HepG2 (cell line): Measurements from ENCODE around the gene ELMOD3. TPM values are rescaled to one million over a fixed set of nuclear protein-coding genes. Genes with fewer than 3 reads are reported as not detected.

Experiments
- ATAC-seq: fragments of 200-7000 bp; cut with Tn5 transposase; 3 replicates; pipeline ENCODE4 v1.9.1; 2020; ENCODE audit warnings: mild to moderate bottlenecking, moderate library complexity
- BruUV-seq: library from RNA; stranded (reverse); fragments of 400-500 nt; replicated peaks from 2 replicates; lab custom pipeline; 2021; lab: Mats Ljungman, UMichigan
- CTCF ChIA-PET: fragments of 300-600 bp; formaldehyde crosslinking; extraction: SDS; loops from one replicate; lab custom pipeline; 2021; ENCODE audit warnings: low total read pairs, inconsistent platforms, low intra/inter-chr PET ratio; lab: Yijun Ruan, JAX
- POLR2A ChIA-PET: fragments of 350-600 bp; sonication (Branson Sonifier 250); formaldehyde crosslinking; loops from one replicate; lab custom pipeline; 2020; ENCODE audit warnings: antibody characterized with exemption, inconsistent platforms; lab: Yijun Ruan, JAX
- DNase-seq: peaks from one replicate; pipeline ENCODE4 v3.0.0-alpha.2; 2015; ENCODE audit warnings: low spot score
- FAIRE-seq: peaks from 3 replicates; lab custom pipeline; 2011; peaks lifted over from hg19 to GRCh38; lab: Jason Lieb, UNC
- H2AFZ ChIP-seq: one replicate; pipeline ENCODE4 v1.6.1; 2011; ENCODE audit warnings: low read length, inconsistent platforms
- H3K27ac ChIP-seq: fragments of 300-600 bp; 3 replicates; pipeline ENCODE4 v1.8.0; 2011; ENCODE audit warnings: mixed run types, mild to moderate bottlenecking, mixed read lengths, low read length, inconsistent platforms; ENCODE audit not compliant: insufficient read depth; ENCODE audit errors: extremely low read length
- H3K27me3 ChIP-seq, 2 experiments: fragments of 200-600 bp in 1 of 2; 2 replicates in 1 of 2; 3 replicates in 1 of 2; pipeline versions ENCODE4 v1.6.0 to v1.8.0; 2011; ENCODE audit warnings: low read length in 2 of 2, mild to moderate bottlenecking in 2 of 2, moderate library complexity in 2 of 2, inconsistent platforms in 1 of 2; ENCODE audit not compliant: insufficient read depth in 2 of 2, control insufficient read depth in 1 of 2
- H3K36me3 ChIP-seq, 2 experiments: fragments of 200-600 bp in 1 of 2; replicated peaks in 1 of 2; 2 replicates in 1 of 2; 3 replicates in 1 of 2; pipeline versions ENCODE4 v1.5.1 to v1.8.0; 2011; ENCODE audit warnings: low read length in 2 of 2, inconsistent platforms in 1 of 2; ENCODE audit not compliant: insufficient read depth in 2 of 2, control insufficient read depth in 1 of 2
- H3K4me1 ChIP-seq: 2 replicates; pipeline ENCODE4 v1.5.1; 2012; ENCODE audit warnings: low read length, inconsistent platforms; ENCODE audit not compliant: insufficient read depth
- H3K4me2 ChIP-seq: 2 replicates; pipeline ENCODE4 v1.6.0; 2011; ENCODE audit warnings: low read depth, low read length, inconsistent platforms
- H3K4me3 ChIP-seq, 3 experiments: fragments of 200-600 bp in 1 of 3; sonication (generic), shearing (Covaris generic) in 1 of 3; replicated peaks in 1 of 3; 2 replicates each; pipeline ENCODE4 v1.5.1; 2011 to 2016; ENCODE audit warnings: low read length in 3 of 3, inconsistent platforms in 2 of 3, low read depth in 2 of 3, mild to moderate bottlenecking in 2 of 3, control low read depth in 1 of 3, mixed read lengths in 1 of 3; ENCODE audit not compliant: insufficient read depth in 1 of 3
- H3K79me2 ChIP-seq: one replicate; pipeline ENCODE4 v1.6.1; 2011; ENCODE audit warnings: low read length, inconsistent platforms; ENCODE audit not compliant: insufficient read depth
- H3K9ac ChIP-seq: 2 replicates; pipeline ENCODE4 v1.6.0; 2011; ENCODE audit warnings: mild to moderate bottlenecking, low read depth, low read length, inconsistent platforms; ENCODE audit not compliant: insufficient read depth
- H3K9me3 ChIP-seq: 2 replicates; pipeline ENCODE4 v1.5.1; 2012; ENCODE audit warnings: mild to moderate bottlenecking, low read length
- H4K20me1 ChIP-seq: 2 replicates; pipeline ENCODE4 v1.6.0; 2011; ENCODE audit warnings: inconsistent platforms, mild to moderate bottlenecking, low read length, moderate library complexity; ENCODE audit not compliant: insufficient read depth
- CHD2 ChIP-seq: IDR thresholded peaks from 2 replicates; pipeline ENCODE4 v1.6.1; 2011; ENCODE audit warnings: low read depth, low read length, improper control_type of control experiment
- DNMT3B ChIP-seq: conservative IDR thresholded peaks from 2 replicates; pipeline ENCODE4 v1.6.1; 2016; ENCODE audit warnings: missing biosample characterization, control low read depth
- EP300 ChIP-seq, 3 experiments: sonication (generic) in 1 of 3; formaldehyde crosslinking in 1 of 3; IDR thresholded peaks; 2 replicates each; pipeline versions ENCODE4 v1.5.1 to v1.6.1; 2011 to 2020; ENCODE audit warnings: low read depth in 2 of 3, low read length in 2 of 3, borderline replicate concordance in 1 of 3, improper control_type of control experiment in 1 of 3, mild to moderate bottlenecking in 1 of 3, missing genetic modification reagents in 1 of 3, moderate library complexity in 1 of 3
- HCFC1 ChIP-seq: fragments of 150-350 bp; IDR thresholded peaks from 2 replicates; pipeline ENCODE4 v1.6.1; 2014; ENCODE audit warnings: low read depth, low read length
- IRF2 ChIP-seq: IDR thresholded peaks from 2 replicates; pipeline ENCODE4 v1.6.1; 2018; ENCODE audit warnings: missing genetic modification reagents, missing compliant biosample characterization
- KDM1A ChIP-seq: IDR thresholded peaks from 2 replicates; pipeline ENCODE4 v1.6.1; 2016; ENCODE audit warnings: missing compliant biosample characterization
- MED13 ChIP-seq: sonication (generic); formaldehyde crosslinking; IDR thresholded peaks from 2 replicates; pipeline ENCODE4 v1.5.0; 2020; ENCODE audit warnings: missing genetic modification reagents
- NBN ChIP-seq: fragments of 450-650 bp; conservative IDR thresholded peaks from 2 replicates; pipeline ENCODE4 v1.6.1; 2017
- PITX1 ChIP-seq: sonication (generic); formaldehyde crosslinking; IDR thresholded peaks from 2 replicates; pipeline ENCODE4 v1.5.1; 2020; ENCODE audit warnings: mild to moderate bottlenecking, missing genetic modification reagents
- RARG ChIP-seq: sonication (generic); formaldehyde crosslinking; IDR thresholded peaks from 2 replicates; pipeline ENCODE4 v1.4.0; 2020; ENCODE audit warnings: low read depth, mild to moderate bottlenecking, missing genetic modification reagents
- RFX5 ChIP-seq: IDR thresholded peaks from 2 replicates; pipeline ENCODE4 v1.6.1; 2011; ENCODE audit warnings: low read depth, low read length, improper control_type of control experiment
- RXRB ChIP-seq: IDR thresholded peaks from 2 replicates; pipeline ENCODE4 v1.6.1; 2016; ENCODE audit warnings: borderline replicate concordance, missing genetic modification reagents, missing compliant biosample characterization
- TCF7L2 ChIP-seq: IDR thresholded peaks from 2 replicates; pipeline ENCODE4 v1.6.1; 2011; ENCODE audit warnings: mild to moderate bottlenecking, low read depth, low read length, moderate library complexity
- ZNF18 ChIP-seq: sonication (generic); formaldehyde crosslinking; IDR thresholded peaks from 2 replicates; pipeline ENCODE4 v1.8.0; 2022; ENCODE audit warnings: mild to moderate bottlenecking, missing genetic modification reagents; ENCODE audit not compliant: insufficient replicate concordance
- ZNF484 ChIP-seq: sonication (generic); formaldehyde crosslinking; IDR thresholded peaks from 2 replicates; pipeline ENCODE4 v1.5.1; 2020; ENCODE audit warnings: mild to moderate bottlenecking, low read depth, missing genetic modification reagents, borderline replicate concordance
- ZNF580 ChIP-seq: IDR thresholded peaks from 2 replicates; pipeline ENCODE4 v1.6.1; 2016; ENCODE audit warnings: low read depth, borderline replicate concordance
- WGBS: methylation state at CpG from one replicate; pipeline ENCODE4 v1.1.6; 2017; ENCODE audit warnings: low lambda C conversion rate; 5-methylcytosine and 5-hydroxymethylcytosine counted together
- in situ Hi-C: cut with HindIII; loops from 2 replicates; pipeline ENCODE4 v1.10.0; 2017; ENCODE audit warnings: low pct_unique_long_range_greater_than_20kb; ENCODE audit not compliant: extremely low pct_ligation_motif_present
- intact Hi-C: fragments of 100-400 bp; cut with micrococcal nuclease; formaldehyde crosslinking; loops from one replicate; pipeline ENCODE4 v1.10.0; 2022; ENCODE audit not compliant: unreplicated experiment
- polyA plus RNA-seq, 8 experiments: library from polyadenylated mRNA; depleted of rRNA in 3 of 8; stranded (reverse) in 7 of 8; unstranded in 1 of 8; fragments of >200 nt; fragmentation: Illumina TruSeq in 4 of 8; extraction: Trizol in 4 of 8; gene quantifications; 2 replicates each; pipeline versions ENCODE4 v1.2.1 to v1.2.3, GENCODE V29; 2011 to 2016; ENCODE audit warnings: low read depth in 4 of 8, missing spikeins in 1 of 8, mixed read lengths in 1 of 8; ENCODE audit not compliant: insufficient read depth in 1 of 8
- total RNA-seq, 5 experiments: library from RNA; depleted of rRNA; stranded (reverse); fragments of >200 nt; fragmentation: Illumina TruSeq; extraction: Trizol; gene quantifications; 2 replicates each; pipeline ENCODE4 v1.2.3, GENCODE V29; 2016; ENCODE audit warnings: low read depth in 1 of 5
- TF ChIP-seq, protein P1 (sequence below): sonication (generic); formaldehyde crosslinking; IDR thresholded peaks from 2 replicates; pipeline ENCODE4 v1.5.0; 2020; ENCODE audit warnings: mild to moderate bottlenecking, low read depth, missing genetic modification reagents, borderline replicate concordance

The ELMOD3 gene
- total and polyA plus RNA-seq, 2 of the 13 experiments (the other 11 are each of a cell fraction or from before 2014, with no cell fraction given) = 13.3 to 19.5 TPM

GRCh38 chr2:85431570-85432205, 77.1 kb downstream of the ELMOD3 start:
- intact Hi-C loops = no loop called here
- TF ChIP-seq DNMT3B (CRISPR knock-in tag) = no peak
- no peak for TF ChIP-seq RFX5
- no peak for TF ChIP-seq ZNF580 (CRISPR knock-in tag)
- no peak for TF ChIP-seq ZNF484 (CRISPR knock-in tag)
- TF ChIP-seq MED13 (CRISPR knock-in tag) = no peak
- TF ChIP-seq RXRB = no peak
- no peak for TF ChIP-seq KDM1A (CRISPR knock-in tag)
- no peak for TF ChIP-seq ZNF18
- TF ChIP-seq HCFC1 = no peak
- no peak for TF ChIP-seq EP300 (IDR thresholded peaks at IDR 0.05; ENCODE audit: low read depth in 2 of 2, low read length in 2 of 2)
- TF ChIP-seq EP300 (CRISPR knock-in tag; IDR thresholded peaks at IDR 0.05; ENCODE audit: borderline replicate concordance) = no peak
- TF ChIP-seq TCF7L2 = no peak
- no peak for TF ChIP-seq CHD2
- TF ChIP-seq PITX1 (CRISPR knock-in tag) = no peak
- TF ChIP-seq RARG (CRISPR knock-in tag) = no peak
- TF ChIP-seq, protein P1, sequence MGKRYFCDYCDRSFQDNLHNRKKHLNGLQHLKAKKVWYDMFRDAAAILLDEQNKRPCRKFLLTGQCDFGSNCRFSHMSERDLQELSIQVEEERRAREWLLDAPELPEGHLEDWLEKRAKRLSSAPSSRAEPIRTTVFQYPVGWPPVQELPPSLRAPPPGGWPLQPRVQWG (CRISPR knock-in tag) = no peak
- TF ChIP-seq IRF2 (CRISPR knock-in tag) = no peak
- TF ChIP-seq NBN = no peak
- no peak for DNase-seq
- H3K27me3 ChIP-seq = peaks cover 10 to 74% of the 10 kb centered on the region in 2 experiments
- no peak overlapping the region for H3K27ac ChIP-seq
- no peaks in the 10 kb centered on the region for H3K36me3 ChIP-seq
- no peaks in the 10 kb centered on the region for H4K20me1 ChIP-seq
- CTCF ChIA-PET = no interaction called here
- H3K4me2 ChIP-seq = no peak overlapping the region
- in situ Hi-C loops = no loop called here
- no peaks in the 10 kb centered on the region for H3K9me3 ChIP-seq
- H3K4me1 ChIP-seq = peaks cover 43% of the 10 kb centered on the region
- no peaks in the 10 kb centered on the region for H3K79me2 ChIP-seq
- POLR2A ChIA-PET = interaction anchor here (1.0 to 4.7 kb wide), 3 partner anchors 10 to 108 kb away, joined by 4 to 32 read pairs (median 6); partner anchors contain the start of genes MAT2A and SH2D6
- no peak overlapping the region for H2AFZ ChIP-seq
- no peak for FAIRE-seq
- no peak overlapping the region for H3K9ac ChIP-seq
- WGBS = 54% methylated on average over 10 of the region's 10 CpGs
- ATAC-seq = no peak
- no peak overlapping the region for H3K4me3 ChIP-seq
- BruUV-seq = no TSS peak
